HG02571 (cell line): ENCODE results near the gene DIS3L2.
"Not testable (repeated sequence)": the region's sequence is repeated elsewhere in the genome, so short reads cannot be mapped to it uniquely, and the experiment has no call there.

Source experiments
- ATAC-seq: cut with Tn5 transposase; IDR thresholded peaks from one replicate; pipeline ENCODE4 v1.9.1; 2021; ENCODE audit warnings: mild to moderate bottlenecking, moderate library complexity; ENCODE audit not compliant: unreplicated experiment

The DIS3L2 gene

DNA sequence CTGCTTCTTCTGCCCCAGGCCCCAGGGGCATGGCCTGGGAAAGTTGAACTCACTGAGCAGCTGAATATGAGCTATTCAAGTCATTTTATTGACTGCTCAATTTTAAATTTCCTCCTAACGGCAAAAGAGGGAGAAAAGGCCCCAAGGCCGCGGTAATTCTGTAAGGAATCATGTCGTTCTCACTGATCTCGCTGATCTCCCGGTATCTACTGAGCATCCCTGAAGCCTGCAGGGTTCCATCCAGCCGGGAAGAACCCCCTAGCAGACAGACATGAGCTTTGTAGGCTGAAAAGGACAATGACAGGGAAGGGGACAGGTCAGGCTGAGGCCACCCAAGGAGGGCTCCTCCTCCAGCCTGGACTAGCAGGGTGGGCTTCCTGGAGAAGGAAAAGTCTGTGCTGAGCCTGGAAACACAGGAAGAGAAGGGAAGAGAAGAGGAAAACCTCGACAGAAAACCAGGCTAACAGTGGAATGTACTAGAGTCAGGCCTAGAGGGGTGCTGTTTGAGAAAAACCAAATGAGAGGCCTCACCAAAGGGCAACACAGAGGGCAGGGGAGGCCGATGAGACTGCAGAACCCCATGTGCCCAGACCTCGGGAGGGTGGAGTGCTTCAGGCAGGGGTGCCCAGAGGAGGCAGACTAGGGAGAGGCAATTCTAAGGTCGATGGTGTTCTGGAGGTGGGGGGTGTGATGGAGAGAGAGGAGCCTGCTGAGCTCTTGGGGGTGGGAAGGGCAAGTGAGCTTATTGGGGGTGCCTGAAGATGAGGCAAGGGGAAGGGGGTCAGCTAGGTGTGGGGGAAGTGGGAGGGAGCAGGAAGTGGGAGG lies 32.4 kb upstream of the DIS3L2 start:
- no peak for ATAC-seq

DNA sequence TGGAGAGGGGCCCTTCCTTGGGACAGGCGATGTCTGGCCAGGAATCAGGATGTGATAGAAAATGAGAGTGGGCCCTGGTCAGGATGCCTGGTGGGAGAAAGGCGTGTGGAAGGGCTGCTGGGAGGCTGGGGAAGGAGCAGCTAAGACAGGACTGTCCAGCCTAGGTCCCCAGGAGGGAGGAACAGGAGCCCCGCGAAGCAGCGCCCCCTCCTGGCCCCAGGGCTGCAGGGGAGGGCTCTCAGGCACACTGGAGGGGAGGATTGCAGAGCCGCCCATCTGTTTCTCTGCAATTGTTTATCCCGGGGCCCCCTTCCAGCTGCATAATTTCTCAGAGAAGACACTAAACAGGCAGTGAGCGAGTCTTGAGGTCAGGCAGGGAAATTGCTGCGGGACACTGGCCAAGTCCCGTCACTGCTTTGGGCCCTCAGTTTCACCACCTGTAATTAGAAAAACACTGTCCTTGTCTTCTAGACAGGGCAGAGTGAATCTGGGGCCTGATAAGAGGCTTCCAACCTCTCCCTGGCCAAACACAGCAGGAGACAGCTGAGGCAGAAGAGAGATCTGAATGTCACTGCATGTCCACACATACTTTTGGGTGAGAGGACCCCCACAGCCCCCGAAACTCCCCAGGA lies 31.4 kb upstream of the DIS3L2 start:
- ATAC-seq: no peak

DNA sequence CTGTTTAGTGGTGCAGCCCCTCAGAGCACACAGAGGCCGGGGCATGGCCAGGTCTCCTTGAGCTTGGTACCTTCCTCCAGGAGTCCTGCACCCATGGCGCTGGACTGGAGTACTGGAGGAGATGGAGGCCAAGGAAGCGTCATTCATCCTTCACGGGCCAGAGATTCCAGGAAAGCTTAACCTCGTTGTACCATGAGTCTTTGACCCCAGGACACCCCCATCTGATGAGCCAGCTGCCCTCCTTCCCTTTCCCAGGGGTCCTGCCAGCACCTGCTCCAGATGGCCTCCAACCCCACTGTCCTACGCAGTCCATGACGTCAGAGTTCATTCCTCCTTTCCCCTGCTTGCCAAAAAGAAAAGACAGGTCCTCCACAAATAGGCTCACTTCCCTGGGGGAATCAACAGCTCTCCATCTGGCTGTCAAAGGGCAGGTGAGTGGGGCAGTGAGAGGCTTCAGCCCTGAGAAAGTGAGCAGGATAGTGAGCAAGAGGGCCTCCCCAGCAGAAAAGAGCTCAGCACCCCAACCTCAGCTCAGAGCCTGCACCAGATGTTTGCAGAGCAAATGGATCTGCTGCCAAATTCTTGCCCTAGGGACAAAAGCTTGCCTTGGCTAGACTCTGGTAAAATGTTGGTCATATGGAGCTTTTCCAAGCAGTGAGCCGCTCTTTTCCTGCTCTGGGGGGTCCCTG lies 30.8 kb upstream of the DIS3L2 start:
- ATAC-seq: no peak

DNA sequence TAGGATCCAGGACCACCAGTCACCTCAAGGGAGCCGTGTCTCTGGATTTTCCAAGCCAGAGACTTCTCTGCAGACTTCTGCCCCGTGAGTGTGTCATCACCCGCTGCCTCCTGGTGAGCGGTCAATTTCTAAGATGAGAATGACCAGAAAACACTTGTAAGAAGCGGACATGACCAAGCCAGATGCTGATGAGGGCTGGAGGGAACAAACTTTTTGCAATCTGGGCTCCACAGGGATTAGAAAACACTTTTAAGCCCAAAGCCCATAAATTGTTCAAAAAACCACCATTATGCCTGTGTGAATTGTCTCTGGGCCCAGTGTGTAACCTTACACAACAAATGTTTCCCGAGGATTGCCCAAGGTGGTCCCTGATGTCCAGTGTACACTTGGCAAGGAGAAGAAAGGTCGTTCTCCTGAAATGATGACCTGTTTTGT lies 30.0 kb upstream of the DIS3L2 start:
- no peak for ATAC-seq

DNA sequence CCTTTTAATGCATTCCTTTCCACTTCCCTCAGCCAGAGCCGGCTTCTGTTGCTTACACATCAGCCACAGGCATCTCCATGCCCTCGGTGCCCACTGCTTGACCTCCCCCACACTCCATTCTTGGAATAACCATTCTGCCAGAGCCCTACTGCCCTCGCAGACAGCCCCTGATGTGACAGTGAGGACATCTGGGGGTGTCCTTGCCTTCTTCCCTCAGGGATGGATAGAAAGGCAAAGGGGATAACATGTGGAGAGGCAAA lies 28.9 kb upstream of the DIS3L2 start:
- ATAC-seq: no peak

DNA sequence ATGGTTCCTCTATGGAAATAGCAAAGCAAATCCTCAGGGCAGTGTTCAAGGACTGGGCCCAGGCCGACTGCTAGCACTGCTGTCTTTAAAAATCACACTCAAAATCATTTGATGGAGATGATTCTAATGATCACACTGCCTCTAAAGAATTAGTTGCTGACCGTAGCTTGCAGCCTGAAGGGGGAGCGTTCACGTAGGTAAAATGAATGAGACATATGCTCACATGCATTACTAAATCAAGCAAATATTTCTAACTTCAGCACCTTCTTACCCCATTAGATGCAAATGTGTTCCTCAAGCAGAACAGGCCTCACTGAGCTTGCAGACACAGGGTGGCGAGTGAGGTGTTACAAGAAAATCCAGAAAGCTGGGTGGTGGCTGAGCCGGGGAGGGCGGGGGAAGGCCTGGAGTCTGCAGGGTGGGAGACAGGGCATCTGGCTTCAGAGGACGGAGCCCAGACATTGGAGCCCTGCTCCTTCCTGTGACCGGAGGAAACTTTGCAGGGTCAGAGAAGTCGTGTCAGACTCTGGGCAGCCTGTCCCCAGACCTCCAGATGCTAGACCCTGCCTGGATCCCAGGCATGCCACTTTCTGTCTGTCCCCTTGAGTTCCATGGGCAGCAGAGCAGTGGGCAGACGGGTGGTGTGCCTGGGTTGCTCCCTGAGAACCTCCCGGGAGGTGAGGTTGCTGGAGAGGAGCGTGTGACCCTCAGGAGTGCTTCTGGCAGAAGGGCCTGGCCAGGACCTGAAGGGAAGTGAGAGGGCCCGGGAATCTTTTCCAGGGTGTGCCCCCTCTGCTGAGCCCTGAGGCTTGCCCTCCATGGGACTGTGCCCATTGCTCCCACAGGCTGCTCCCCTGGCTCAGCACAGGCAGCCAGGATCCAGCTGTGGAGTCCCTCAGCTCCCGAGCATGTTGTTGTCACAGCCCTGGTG lies 28.3 kb upstream of the DIS3L2 start:
- no peak for ATAC-seq

DNA sequence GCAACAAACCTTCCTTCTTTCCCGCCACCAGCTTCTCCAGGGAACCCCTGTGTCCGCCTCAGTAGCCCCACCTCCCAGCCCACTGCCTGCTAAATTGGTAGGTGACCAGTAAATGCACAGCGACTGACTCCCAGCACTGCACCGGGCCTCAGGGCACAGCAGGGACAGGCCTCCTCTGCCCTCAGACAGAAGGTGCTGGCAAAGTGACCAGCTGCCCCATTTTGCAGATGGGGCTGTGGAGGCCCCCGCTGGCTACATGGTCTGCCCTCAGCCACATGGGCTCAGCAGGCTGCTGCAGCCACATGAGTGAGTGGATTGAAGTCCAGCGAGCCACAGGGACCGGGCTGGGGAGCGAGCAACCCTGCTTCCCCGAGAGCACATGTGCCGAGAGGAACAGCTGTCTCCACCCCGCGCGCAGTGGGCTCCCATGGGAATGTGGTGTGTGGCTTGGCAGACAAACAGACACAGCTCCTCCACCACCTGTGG lies 27.6 kb upstream of the DIS3L2 start:
- no peak for ATAC-seq

DNA sequence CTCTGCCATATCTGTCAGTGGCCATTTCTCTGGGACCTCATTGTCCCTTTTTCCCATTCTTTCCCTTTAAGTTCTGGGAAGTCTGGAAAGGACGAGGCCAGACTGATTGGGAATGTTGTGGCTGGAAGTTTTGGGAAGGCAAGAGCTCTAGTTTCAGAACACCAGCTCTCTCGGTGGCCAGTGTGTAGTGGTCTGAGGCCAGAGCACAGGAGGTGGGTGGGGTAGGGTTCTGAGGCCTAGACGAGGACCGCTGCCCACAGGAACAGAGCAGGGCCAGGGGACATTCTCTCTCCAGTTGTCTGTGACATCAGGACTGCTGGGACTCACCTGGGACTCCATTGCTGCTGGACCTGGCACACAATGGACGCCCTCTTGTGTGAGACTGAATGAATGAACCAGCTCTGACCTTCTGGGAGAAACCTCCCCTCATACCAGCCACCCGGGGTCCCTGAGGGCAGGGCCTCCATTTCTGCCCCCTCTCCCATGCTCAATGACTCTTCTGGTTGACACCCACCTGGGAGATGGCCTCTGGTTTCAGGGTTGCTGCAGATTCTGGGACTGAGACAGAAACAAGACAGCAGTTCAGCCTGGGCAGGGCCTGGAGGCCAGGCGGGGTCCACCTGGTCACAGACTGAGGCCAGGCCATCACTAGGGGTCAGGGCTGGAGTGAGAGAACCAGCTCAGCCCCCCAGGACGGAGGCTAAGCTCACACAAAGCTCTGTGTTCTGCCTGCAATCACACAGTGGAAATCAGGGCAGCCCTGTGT lies 26.9 kb upstream of the DIS3L2 start:
- no peak for ATAC-seq

DNA sequence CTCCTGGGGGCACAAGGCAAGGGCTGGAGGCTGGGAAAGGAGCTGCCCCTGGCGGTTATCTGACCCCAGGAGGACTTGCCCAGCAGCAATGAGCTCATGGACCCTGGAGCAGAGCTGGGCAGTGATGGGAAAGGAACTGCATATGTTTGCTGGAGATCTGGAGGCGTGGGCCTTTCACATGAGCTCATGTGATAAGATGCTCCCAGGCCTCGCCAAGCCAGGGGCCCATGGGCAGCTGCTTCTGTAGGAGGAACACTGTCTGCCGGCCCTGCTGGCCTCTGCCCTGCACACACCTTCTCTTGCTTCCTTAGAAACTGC lies 26.3 kb upstream of the DIS3L2 start:
- ATAC-seq: no peak

DNA sequence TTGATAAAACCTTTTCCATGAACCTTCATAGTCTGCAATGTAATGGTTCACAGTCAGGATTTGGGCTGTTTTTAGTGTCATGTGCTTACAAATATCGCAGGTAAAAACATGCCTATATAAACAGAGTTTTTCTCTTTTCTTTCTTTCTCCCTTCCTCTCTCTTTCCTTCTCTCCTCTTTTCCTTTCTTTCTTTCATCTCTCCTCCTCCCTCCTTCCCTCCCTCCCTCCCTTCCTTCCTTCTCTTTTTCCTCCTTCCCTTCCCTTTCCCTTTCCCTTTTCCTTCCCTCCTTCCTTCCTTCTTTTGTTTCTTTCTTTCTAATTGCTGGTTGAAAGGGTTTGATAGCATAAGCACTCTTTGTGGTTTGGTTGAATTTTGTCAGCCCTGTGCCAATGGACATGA lies 25.7 kb upstream of the DIS3L2 start:
- no peak for ATAC-seq

DNA sequence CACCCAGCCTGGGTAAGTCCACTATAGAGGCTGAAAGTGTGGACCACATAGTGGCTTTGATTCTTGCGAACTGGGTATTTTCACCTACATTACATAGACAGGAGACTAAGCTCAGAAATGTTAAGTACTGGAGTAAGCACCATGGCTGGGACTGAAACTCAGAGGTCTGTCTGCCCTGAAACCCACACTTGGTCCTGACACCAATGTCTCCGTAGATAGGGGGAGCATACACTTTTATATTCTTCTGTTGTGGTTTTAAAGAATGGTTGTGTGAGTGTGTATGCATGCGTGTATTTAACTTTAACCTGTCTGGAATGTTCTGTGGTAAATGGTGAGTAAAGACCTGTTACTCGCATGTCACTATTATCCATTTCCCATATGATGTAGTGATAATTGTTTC lies 25.0 kb upstream of the DIS3L2 start:
- ATAC-seq: no peak

DNA sequence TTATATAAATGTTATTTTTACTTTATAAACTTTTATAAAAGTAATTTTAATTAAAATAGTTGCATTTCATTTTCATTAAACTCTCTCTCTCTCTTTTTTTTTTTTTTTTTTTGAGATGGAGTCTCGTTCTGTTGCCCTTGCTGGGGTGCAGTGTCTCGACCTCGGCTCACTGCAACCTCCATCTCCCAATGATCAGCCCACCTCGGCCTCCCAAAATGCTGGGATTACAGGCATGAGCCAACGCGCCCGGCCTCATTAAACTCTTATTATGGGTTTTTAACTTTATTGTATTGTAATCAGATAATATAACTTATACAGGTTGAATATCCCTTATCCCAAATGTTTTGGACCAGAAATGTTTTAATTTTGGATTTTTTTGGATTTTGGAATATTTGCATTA lies 24.5 kb upstream of the DIS3L2 start:
- ATAC-seq: no peak

DNA sequence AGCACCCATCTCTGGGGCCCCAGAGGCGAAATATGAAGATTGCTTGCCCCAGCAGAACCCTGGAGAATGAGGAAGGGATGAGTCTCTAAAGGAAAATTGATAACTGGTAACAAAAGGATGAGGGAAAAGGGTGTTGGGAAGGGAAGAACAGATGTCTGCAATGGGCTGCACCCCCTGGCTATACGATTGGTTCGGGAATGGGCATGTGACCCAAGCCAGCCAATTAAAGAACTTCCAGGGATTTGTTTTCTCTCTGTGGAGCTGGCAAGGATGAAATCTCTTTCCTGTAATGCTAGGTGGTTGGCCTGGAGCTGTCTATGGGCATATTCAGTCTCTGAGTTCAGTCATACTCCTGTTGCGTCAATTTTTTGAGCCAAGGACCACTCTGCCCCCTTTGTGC lies 22.5 kb upstream of the DIS3L2 start:
- no peak for ATAC-seq

DNA sequence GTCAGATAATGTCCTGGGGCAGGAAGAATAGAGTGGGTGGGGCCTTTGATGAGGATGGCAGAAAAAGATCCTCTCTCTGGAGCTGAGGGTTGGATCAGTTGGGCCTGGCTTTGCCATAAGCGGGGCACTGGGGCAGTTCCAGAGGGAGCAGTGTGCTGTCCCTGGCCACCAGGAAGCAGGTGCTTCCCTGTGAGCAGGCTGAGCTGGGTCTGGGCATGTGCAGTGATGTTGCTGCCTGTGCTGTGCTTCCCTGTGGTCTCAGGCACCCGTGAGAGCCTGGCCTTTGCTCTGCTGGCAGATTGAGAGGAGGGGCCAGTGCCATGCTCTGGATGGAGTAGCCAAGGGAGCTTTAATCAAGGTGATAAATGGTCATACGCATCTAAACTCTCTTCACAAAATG lies 20.7 kb upstream of the DIS3L2 start:
- ATAC-seq: no peak

DNA sequence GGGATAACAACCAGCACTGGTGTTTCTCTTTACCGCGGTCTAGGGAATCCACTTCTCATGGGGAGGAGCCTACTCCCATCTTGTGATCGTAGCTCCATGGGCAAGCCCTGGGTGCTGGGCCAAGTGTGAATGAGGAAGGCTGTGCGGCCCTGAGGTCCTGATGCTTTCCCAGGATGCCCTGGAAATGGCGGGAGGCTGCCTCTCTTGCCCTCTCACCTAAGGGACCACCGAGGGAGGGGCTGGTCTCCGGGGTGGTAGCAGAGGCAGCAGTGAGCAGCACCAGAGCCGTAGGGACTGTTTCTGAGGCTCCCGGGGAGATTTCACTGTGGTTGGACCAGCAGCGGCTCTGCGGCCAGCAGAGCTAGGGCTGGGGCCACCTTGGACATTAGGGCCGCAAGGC lies 19.8 kb upstream of the DIS3L2 start:
- no peak for ATAC-seq

DNA sequence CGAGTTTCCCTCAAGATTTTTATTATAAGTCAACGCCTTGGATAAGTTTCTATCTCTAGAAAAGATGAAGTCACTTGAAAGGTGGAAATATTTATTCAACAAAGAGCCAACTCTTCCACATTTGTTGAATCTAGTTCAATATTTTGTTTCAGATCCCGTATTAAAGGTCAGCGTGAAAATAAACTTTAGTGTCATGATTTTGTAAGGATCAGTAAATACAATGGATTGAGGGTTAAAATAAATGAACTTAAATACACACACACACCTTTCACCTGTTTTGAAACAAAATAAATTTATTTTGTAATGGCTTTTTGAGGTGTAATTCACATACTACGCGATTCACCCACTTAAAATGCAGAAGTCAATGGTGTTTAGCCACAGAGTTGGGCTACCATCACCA lies 19.3 kb upstream of the DIS3L2 start:
- no peak for ATAC-seq

DNA sequence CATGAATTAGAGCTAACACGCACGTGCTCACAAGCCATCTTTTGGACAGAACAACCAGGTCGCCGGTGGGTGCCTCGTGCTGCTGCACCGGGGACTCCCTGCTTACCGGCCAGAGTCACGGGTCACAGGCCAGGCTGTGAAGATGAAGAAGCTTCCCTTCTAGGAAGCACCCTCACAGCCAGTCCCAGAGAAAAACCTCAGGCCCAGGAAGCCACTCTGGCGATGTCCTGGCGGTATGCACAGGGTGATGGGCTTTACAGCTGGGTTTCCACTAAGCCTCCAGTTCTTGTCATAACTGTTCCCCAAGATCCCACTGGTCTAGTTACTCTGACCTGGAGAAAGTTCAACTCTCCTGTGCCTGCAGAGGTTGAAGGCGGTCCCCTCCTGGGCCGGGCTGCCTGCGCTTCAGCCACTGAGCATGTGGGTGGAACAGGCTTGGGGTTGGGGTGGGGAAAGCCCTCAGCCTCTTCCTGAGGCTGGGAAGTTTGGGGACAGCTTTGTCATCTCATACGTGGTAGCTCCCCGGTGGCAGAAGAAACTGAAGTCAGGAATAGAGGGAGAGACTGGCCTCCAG lies 15.2 kb upstream of the DIS3L2 start:
- no peak for ATAC-seq

DNA sequence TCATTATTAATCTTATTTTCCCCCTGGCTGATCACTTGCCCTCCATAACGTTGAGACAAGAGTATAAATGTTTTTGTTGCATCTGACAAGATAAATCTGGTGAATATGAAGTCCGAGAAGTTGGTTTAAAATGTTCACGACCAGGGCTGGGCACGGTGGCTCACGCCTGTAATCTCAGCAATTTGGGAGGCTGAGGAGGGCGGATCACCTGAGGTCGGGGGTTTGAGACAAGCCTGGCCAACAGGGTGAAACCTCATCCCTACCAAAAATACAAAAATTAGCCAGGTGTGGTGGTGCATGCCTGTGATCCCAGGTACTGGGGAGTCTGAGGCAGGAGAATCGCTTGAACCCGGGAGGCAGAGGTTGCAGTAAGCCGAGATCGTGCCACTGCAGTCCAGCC lies 14.4 kb upstream of the DIS3L2 start:
- not testable (repeated sequence) for ATAC-seq

DNA sequence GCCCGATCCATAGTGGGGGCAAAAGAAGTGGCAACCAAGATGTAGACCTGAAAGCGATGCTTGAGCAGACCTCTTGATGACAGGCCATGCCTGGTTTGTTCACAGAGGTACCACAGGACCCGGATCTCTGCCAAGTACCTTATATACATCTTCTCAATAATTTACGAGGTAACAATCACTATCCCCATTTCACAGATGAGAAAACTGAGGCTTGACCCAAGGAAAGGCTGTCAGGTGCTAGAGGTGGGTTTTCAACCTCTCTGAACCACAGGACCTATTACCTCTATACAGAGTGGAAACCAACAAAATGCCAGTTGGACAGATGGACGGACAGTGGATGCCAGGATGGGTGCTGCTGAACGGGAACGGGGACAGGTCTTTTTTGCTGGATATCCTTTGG lies 13.8 kb upstream of the DIS3L2 start:
- ATAC-seq: no peak

DNA sequence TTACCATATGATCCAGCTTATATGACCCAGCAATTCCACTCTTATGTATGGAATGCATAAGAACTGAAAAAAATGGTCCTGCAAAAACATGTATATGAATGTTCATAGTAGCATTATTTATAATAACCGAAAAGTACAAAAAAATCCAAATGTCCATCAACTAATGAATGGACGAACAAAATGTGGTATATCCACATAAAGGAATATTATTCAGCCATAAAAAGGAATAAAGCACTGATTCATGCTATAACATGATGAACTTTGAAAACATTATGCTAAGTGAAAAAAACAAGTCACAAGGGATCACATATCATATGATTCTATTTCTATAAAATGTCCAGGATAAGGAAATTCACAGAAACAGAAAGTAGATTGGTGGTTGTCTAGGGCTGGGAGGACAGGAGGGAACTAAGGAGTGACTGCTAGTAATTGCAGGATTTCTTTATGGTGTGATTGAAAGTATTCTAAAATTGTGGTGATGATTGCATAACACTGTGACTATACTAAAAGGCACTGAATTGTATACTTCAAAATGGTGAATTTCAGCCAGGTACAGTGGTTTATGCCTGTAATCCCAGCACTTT lies 10.0 kb upstream of the DIS3L2 start:
- ATAC-seq: no peak
